Gastrocnemius medialis (tissue), 4 donors: ENCODE results near the gene PAK5. TPM values are rescaled to one million over a fixed set of nuclear protein-coding genes. Genes with fewer than 3 reads are reported as not detected.

Source experiments
- ATAC-seq, 2 donors: fragments of 150-250 bp; one replicate each; pipeline ENCODE4 v1.9.1; 2016
- DNase-seq, 2 donors: peaks; one replicate each; pipeline ENCODE4 v3.0.0-alpha.2; 2019
- H3K27ac ChIP-seq, 4 donors: fragments of 200-600 bp; sonication (generic); 1 replicate in 1 of 4; 2 replicates in 3 of 4; pipeline ENCODE4 v1.5.1; 2016 to 2018; ENCODE audit warnings: mild to moderate bottlenecking in 2 of 4, moderate library complexity in 1 of 4
- H3K27me3 ChIP-seq, 3 donors: fragments of 200-600 bp; sonication (generic) in 2 of 3; 1 replicate in 1 of 3; 2 replicates in 2 of 3; pipeline versions ENCODE4 v1.5.1 to v1.6.0; 2016 to 2019; ENCODE audit warnings: mild to moderate bottlenecking in 1 of 3, moderate library complexity in 1 of 3
- H3K36me3 ChIP-seq, 2 donors: fragments of 200-600 bp; sonication (generic) in 1 of 2; one replicate each; pipeline ENCODE4 v1.5.1; 2017 to 2018
- H3K4me1 ChIP-seq, 2 donors: fragments of 200-600 bp; sonication (generic) in 1 of 2; one replicate each; pipeline ENCODE4 v1.5.1; 2016 to 2017; ENCODE audit warnings: mild to moderate bottlenecking in 2 of 2
- H3K4me3 ChIP-seq, 4 donors: fragments of 200-600 bp; sonication (generic) in 3 of 4; 1 replicate in 1 of 4; 2 replicates in 3 of 4; pipeline ENCODE4 v1.5.1; 2016 to 2019; ENCODE audit warnings: mild to moderate bottlenecking in 2 of 4
- H3K9me3 ChIP-seq, 3 donors: fragments of 200-600 bp; sonication (generic) in 2 of 3; 1 replicate in 1 of 3; 2 replicates in 2 of 3; pipeline ENCODE4 v1.5.1; 2016 to 2019
- CTCF ChIP-seq, 5 experiments: fragments of 450-650 bp in 3 of 5; fragments of 200-600 bp in 2 of 5; sonication (generic) in 2 of 5; IDR thresholded peaks in 4 of 5; conservative IDR thresholded peaks in 1 of 5; 1 replicate in 4 of 5; 2 replicates in 1 of 5; pipeline ENCODE4 v1.5.1; 2016 to 2019; ENCODE audit warnings: antibody characterized with exemption in 5 of 5, mild to moderate bottlenecking in 3 of 5, moderate library complexity in 3 of 5
- POLR2A ChIP-seq, 2 donors: fragments of 450-650 bp; IDR thresholded peaks; one replicate each; pipeline ENCODE4 v1.6.1; 2017; ENCODE audit warnings: antibody characterized with exemption in 2 of 2, mild to moderate bottlenecking in 2 of 2, moderate library complexity in 2 of 2
- in situ Hi-C, 4 donors: fragments of 200-750 bp; cut with MboI; loops; one replicate each; pipeline versions ENCODE4 v1.15.0 to v1.8.0; 2017; ENCODE audit warnings: low sequenced_read_pairs in 4 of 4
- intact Hi-C: fragments of 100-400 bp; cut with DNase I; formaldehyde crosslinking; loops from one replicate; pipeline ENCODE4 v1.15.1; 2023; ENCODE audit warnings: low total_unique reads
- total RNA-seq, 4 donors: library from RNA; depleted of rRNA; stranded (reverse); fragments of >200 nt; gene quantifications; one replicate each; pipeline versions ENCODE4 v1.1.0 to v1.2.3, GENCODE V29; 2016

PAK5 gene
- total RNA-seq, 4 donors from 2014 or later, result not detected

- Histone ChIP-seq H3K27ac (no peak overlapping the region), H3K36me3 (no peaks in the 10 kb centered on the region), H3K27me3 (no peaks in the 10 kb centered on the region), H3K4me1 (no peaks in the 10 kb centered on the region), H3K9me3 (no peaks in the 10 kb centered on the region), H3K4me3 (no peak overlapping the region)
- DNase-seq (no peak), ATAC-seq (no peak)
- in situ Hi-C loops (no loop called here), intact Hi-C loops (no loop called here)
- TF ChIP-seq CTCF (IDR thresholded peaks at IDR 0.05 in 4 of 5, conservative IDR thresholded peaks at IDR 0.05 in 1 of 5), result no peak
- TF ChIP-seq POLR2A (IDR thresholded peaks at IDR 0.05), result no peak
Observed at GRCh38 chr20:9590189-9590588, 248.7 kb downstream of the PAK5 start.

GRCh38 chr20:9588706-9589105, 250.2 kb downstream of the PAK5 start:
- intact Hi-C loops, result no loop called here
- in situ Hi-C loops, result no loop called here
- Histone ChIP-seq H3K4me1 (no peaks in the 10 kb centered on the region), H3K27me3 (no peaks in the 10 kb centered on the region), H3K27ac (no peak overlapping the region), H3K36me3 (no peaks in the 10 kb centered on the region), H3K4me3 (no peak overlapping the region), H3K9me3 (no peaks in the 10 kb centered on the region)
- DNase-seq (no peak), ATAC-seq (no peak)
- TF ChIP-seq POLR2A (IDR thresholded peaks at IDR 0.05) (no peak), CTCF (IDR thresholded peaks at IDR 0.05 in 4 of 5, conservative IDR thresholded peaks at IDR 0.05 in 1 of 5) (no peak)

GRCh38 chr20:9583151-9583550, 255.7 kb downstream of the PAK5 start:
- TF ChIP-seq POLR2A (IDR thresholded peaks at IDR 0.05) (no peak), CTCF (IDR thresholded peaks at IDR 0.05 in 4 of 5, conservative IDR thresholded peaks at IDR 0.05 in 1 of 5) (no peak)
- intact Hi-C loops, result no loop called here

GRCh38 chr20:9582137-9582536, 256.7 kb downstream of the PAK5 start:
- TF ChIP-seq CTCF (IDR thresholded peaks at IDR 0.05 in 4 of 5, conservative IDR thresholded peaks at IDR 0.05 in 1 of 5) (no peak), POLR2A (IDR thresholded peaks at IDR 0.05) (no peak)
- no peak overlapping the region for H3K27ac ChIP-seq
- no peaks in the 10 kb centered on the region for H3K27me3 ChIP-seq
- H3K36me3 ChIP-seq, result no peaks in the 10 kb centered on the region
- in situ Hi-C loops, result no loop called here
- DNase-seq, result no peak
- H3K4me1 ChIP-seq, result no peaks in the 10 kb centered on the region
- ATAC-seq, result no peak
- intact Hi-C loops, result no loop called here
- H3K4me3 ChIP-seq, result no peak overlapping the region
- H3K9me3 ChIP-seq, result no peaks in the 10 kb centered on the region

More at GRCh38 chr20:9583151-9583550, 255.7 kb downstream of the PAK5 start:
- Histone ChIP-seq H3K27me3 (no peaks in the 10 kb centered on the region), H3K27ac (no peak overlapping the region), H3K36me3 (no peaks in the 10 kb centered on the region), H3K4me3 (no peak overlapping the region), H3K9me3 (no peaks in the 10 kb centered on the region), H3K4me1 (no peaks in the 10 kb centered on the region)
- in situ Hi-C loops, result no loop called here
- no peak for ATAC-seq
- DNase-seq, result no peak

GRCh38 chr20:9581509-9581908, 257.4 kb downstream of the PAK5 start:
- no peaks in the 10 kb centered on the region for H3K36me3 ChIP-seq
- intact Hi-C loops, result no loop called here
- H3K4me3 ChIP-seq, result no peak overlapping the region
- ATAC-seq, result no peak
- H3K4me1 ChIP-seq, result no peaks in the 10 kb centered on the region
- H3K9me3 ChIP-seq, result no peaks in the 10 kb centered on the region
- in situ Hi-C loops, result no loop called here
- no peak overlapping the region for H3K27ac ChIP-seq
- TF ChIP-seq POLR2A (IDR thresholded peaks at IDR 0.05) (no peak), CTCF (IDR thresholded peaks at IDR 0.05 in 4 of 5, conservative IDR thresholded peaks at IDR 0.05 in 1 of 5) (no peak)
- DNase-seq, result no peak
- no peaks in the 10 kb centered on the region for H3K27me3 ChIP-seq
